WTC11 (cell line): Measurements from ENCODE around the gene ADAMTS12. TPM values are rescaled to one million over a fixed set of nuclear protein-coding genes. Genes with fewer than 3 reads are reported as not detected.

Experiments used
- ATAC-seq: fragments of 200-7000 bp; cut with Tn5 transposase; 2 replicates; pipeline ENCODE4 v1.10.0; 2021; ENCODE audit warnings: mild to moderate bottlenecking, moderate library complexity
- CTCF ChIA-PET: fragments of 300-600 bp; sonication (Branson Sonifier 250); formaldehyde crosslinking; loops from one replicate; lab custom pipeline; 2021; ENCODE audit warnings: antibody characterized with exemption; lab: Charles Lee
- POLR2A ChIA-PET: fragments of 350-600 bp; sonication (Branson Sonifier 250); formaldehyde crosslinking; loops from one replicate; lab custom pipeline; 2021; ENCODE audit warnings: antibody characterized with exemption; lab: Charles Lee
- DNase-seq: peaks from one replicate; pipeline ENCODE4 v3.0.0; 2021; ENCODE audit warnings: low spot score
- H3K27ac Mint-ChIP-seq: 2 replicates; pipeline ENCODE4 v1.8.0; 2021; ENCODE audit warnings: mixed read lengths
- H3K27me3 Mint-ChIP-seq: 2 replicates; pipeline ENCODE4 v1.8.0; 2021; ENCODE audit warnings: low read depth, mild to moderate bottlenecking, moderate library complexity, mixed read lengths
- H3K36me3 Mint-ChIP-seq: 2 replicates; pipeline ENCODE4 v1.8.0; 2021; ENCODE audit warnings: mixed read lengths
- H3K4me1 Mint-ChIP-seq: 2 replicates; pipeline ENCODE4 v1.8.0; 2022; ENCODE audit warnings: mixed read lengths
- H3K4me3 Mint-ChIP-seq: 2 replicates; pipeline ENCODE4 v1.8.0; 2021; ENCODE audit warnings: mild to moderate bottlenecking, moderate library complexity, mixed read lengths
- H3K9me3 Mint-ChIP-seq: 2 replicates; pipeline ENCODE4 v1.8.0; 2021; ENCODE audit warnings: mixed read lengths
- FOXK1 ChIP-seq: sonication (generic); formaldehyde crosslinking; IDR thresholded peaks from 2 replicates; pipeline ENCODE4 v1.8.0; 2022; ENCODE audit warnings: mild to moderate bottlenecking, moderate library complexity, missing genetic modification reagents
- GRHL2 ChIP-seq: fragments of 250-450 bp; sonication (Bioruptor Pico); IDR thresholded peaks from 2 replicates; pipeline ENCODE4 v1.8.0; 2022; ENCODE audit warnings: mild to moderate bottlenecking, moderate library complexity; ENCODE audit not compliant: insufficient replicate concordance, severe bottlenecking
- HMGA2 ChIP-seq: fragments of 250-450 bp; sonication (Bioruptor Pico); IDR thresholded peaks from 2 replicates; pipeline ENCODE4 v1.4.0; 2021; ENCODE audit warnings: mild to moderate bottlenecking, moderate library complexity
- IRF2 ChIP-seq: sonication (generic); formaldehyde crosslinking; IDR thresholded peaks from 2 replicates; pipeline ENCODE4 v1.8.0; 2022; ENCODE audit warnings: low read depth, missing genetic modification reagents, borderline replicate concordance
- JUN ChIP-seq: sonication (generic); formaldehyde crosslinking; IDR thresholded peaks from 2 replicates; pipeline ENCODE4 v1.8.0; 2023; ENCODE audit warnings: mild to moderate bottlenecking, missing genetic modification reagents
- KAT7 ChIP-seq: sonication (generic); formaldehyde crosslinking; IDR thresholded peaks from 2 replicates; pipeline ENCODE4 v1.8.1; 2023; ENCODE audit warnings: missing genetic modification reagents, mild to moderate bottlenecking, borderline replicate concordance
- NFYB ChIP-seq: sonication (generic); formaldehyde crosslinking; conservative IDR thresholded peaks from 2 replicates; pipeline ENCODE4 v1.8.0; 2022; ENCODE audit warnings: low read depth, missing genetic modification reagents
- ZNF121 ChIP-seq: sonication (generic); formaldehyde crosslinking; IDR thresholded peaks from 2 replicates; pipeline ENCODE4 v1.8.0; 2023; ENCODE audit warnings: missing genetic modification reagents
- ZNF423 ChIP-seq: fragments of 250-450 bp; sonication (Bioruptor Pico); IDR thresholded peaks from 2 replicates; pipeline ENCODE4 v2.1.2; 2022; ENCODE audit warnings: mild to moderate bottlenecking, moderate library complexity
- total RNA-seq: library from RNA; stranded (reverse); gene quantifications from 3 replicates; pipeline ENCODE4 v1.2.3, GENCODE V29; 2021
- TF ChIP-seq, protein P1 (sequence below): fragments of 250-450 bp; sonication (Bioruptor Pico); IDR thresholded peaks from 2 replicates; pipeline ENCODE4 v2.1.2; 2022; ENCODE audit warnings: mild to moderate bottlenecking, moderate library complexity
- TF ChIP-seq, protein P2 (sequence below): sonication (generic); formaldehyde crosslinking; IDR thresholded peaks from 2 replicates; pipeline ENCODE4 v1.8.1; 2022; ENCODE audit warnings: low read depth, mild to moderate bottlenecking, moderate library complexity, missing genetic modification reagents, borderline replicate concordance
- TF ChIP-seq, protein P3 (sequence below): sonication (generic); formaldehyde crosslinking; IDR thresholded peaks from 2 replicates; pipeline ENCODE4 v1.8.0; 2022; ENCODE audit warnings: missing genetic modification reagents
- TF ChIP-seq, protein P4 (sequence below): sonication (generic); formaldehyde crosslinking; IDR thresholded peaks from 2 replicates; pipeline ENCODE4 v1.8.0; 2022; ENCODE audit warnings: mild to moderate bottlenecking, missing genetic modification reagents
- TF ChIP-seq, protein P5 (sequence below): sonication (generic); formaldehyde crosslinking; IDR thresholded peaks from 2 replicates; pipeline ENCODE4 v1.8.1; 2023; ENCODE audit warnings: mild to moderate bottlenecking, missing genetic modification reagents, borderline replicate concordance
- TF ChIP-seq, protein P6 (sequence below): sonication (generic); formaldehyde crosslinking; conservative IDR thresholded peaks from 2 replicates; pipeline ENCODE4 v1.8.1; 2022; ENCODE audit warnings: mild to moderate bottlenecking, missing genetic modification reagents

Gene ADAMTS12
- total RNA-seq, 1 experiment from 2014 or later = 13.5 TPM

DNA sequence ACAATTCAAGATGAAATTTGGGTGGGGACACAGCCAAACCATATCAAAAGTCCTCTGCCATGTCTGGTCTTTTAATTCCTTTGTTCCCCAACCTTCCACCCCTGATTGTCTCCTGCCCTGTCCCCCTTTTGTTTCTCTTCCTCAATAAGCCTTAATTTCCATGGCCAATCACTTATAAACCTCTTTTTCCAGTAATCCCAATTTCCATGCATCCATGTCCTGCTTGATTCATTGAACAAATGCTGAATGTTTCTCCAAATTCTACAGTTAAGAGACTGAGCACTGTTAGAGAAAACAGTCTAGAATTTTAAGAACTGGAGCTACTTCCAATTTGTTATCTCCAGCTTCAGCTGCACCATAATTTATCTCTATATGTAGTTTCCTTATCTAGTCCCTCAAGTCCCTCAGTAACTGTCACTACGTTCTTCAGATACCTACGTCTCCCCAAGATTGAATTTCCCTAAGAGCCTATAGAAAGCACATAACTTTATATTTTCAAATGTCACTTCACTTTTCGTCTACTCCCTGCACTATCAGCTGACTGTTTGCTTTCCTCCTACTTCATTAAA lies 416.8 kb downstream of the ADAMTS12 start:
- TF ChIP-seq FOXK1 = no peak
- TF ChIP-seq HMGA2 (CRISPR knock-in tag) = no peak
- TF ChIP-seq ZNF423 (CRISPR knock-in tag) = no peak
- TF ChIP-seq NFYB (CRISPR knock-in tag) = no peak
- TF ChIP-seq ZNF121 = no peak
- TF ChIP-seq, protein P1, sequence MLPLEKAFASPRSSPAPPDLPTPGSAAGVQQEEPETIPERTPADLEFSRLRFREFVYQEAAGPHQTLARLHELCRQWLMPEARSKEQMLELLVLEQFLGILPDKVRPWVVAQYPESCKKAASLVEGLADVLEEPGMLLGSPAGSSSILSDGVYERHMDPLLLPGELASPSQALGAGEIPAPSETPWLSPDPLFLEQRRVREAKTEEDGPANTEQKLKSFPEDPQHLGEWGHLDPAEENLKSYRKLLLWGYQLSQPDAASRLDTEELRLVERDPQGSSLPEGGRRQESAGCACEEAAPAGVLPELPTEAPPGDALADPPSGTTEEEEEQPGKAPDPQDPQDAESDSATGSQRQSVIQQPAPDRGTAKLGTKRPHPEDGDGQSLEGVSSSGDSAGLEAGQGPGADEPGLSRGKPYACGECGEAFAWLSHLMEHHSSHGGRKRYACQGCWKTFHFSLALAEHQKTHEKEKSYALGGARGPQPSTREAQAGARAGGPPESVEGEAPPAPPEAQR = no peak
- no peak for TF ChIP-seq KAT7
- no peak for TF ChIP-seq IRF2 (CRISPR knock-in tag)
- TF ChIP-seq, protein P2, sequence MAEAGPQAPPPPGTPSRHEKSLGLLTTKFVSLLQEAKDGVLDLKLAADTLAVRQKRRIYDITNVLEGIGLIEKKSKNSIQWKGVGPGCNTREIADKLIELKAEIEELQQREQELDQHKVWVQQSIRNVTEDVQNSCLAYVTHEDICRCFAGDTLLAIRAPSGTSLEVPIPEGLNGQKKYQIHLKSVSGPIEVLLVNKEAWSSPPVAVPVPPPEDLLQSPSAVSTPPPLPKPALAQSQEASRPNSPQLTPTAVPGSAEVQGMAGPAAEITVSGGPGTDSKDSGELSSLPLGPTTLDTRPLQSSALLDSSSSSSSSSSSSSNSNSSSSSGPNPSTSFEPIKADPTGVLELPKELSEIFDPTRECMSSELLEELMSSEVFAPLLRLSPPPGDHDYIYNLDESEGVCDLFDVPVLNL = no peak
- TF ChIP-seq, protein P3, sequence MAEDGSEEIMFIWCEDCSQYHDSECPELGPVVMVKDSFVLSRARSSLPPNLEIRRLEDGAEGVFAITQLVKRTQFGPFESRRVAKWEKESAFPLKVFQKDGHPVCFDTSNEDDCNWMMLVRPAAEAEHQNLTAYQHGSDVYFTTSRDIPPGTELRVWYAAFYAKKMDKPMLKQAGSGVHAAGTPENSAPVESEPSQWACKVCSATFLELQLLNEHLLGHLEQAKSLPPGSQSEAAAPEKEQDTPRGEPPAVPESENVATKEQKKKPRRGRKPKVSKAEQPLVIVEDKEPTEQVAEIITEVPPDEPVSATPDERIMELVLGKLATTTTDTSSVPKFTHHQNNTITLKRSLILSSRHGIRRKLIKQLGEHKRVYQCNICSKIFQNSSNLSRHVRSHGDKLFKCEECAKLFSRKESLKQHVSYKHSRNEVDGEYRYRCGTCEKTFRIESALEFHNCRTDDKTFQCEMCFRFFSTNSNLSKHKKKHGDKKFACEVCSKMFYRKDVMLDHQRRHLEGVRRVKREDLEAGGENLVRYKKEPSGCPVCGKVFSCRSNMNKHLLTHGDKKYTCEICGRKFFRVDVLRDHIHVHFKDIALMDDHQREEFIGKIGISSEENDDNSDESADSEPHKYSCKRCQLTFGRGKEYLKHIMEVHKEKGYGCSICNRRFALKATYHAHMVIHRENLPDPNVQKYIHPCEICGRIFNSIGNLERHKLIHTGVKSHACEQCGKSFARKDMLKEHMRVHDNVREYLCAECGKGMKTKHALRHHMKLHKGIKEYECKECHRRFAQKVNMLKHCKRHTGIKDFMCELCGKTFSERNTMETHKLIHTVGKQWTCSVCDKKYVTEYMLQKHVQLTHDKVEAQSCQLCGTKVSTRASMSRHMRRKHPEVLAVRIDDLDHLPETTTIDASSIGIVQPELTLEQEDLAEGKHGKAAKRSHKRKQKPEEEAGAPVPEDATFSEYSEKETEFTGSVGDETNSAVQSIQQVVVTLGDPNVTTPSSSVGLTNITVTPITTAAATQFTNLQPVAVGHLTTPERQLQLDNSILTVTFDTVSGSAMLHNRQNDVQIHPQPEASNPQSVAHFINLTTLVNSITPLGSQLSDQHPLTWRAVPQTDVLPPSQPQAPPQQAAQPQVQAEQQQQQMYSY = no peak
- TF ChIP-seq, protein P4, sequence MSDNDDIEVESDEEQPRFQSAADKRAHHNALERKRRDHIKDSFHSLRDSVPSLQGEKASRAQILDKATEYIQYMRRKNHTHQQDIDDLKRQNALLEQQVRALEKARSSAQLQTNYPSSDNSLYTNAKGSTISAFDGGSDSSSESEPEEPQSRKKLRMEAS (CRISPR knock-in tag) = no peak

DNA sequence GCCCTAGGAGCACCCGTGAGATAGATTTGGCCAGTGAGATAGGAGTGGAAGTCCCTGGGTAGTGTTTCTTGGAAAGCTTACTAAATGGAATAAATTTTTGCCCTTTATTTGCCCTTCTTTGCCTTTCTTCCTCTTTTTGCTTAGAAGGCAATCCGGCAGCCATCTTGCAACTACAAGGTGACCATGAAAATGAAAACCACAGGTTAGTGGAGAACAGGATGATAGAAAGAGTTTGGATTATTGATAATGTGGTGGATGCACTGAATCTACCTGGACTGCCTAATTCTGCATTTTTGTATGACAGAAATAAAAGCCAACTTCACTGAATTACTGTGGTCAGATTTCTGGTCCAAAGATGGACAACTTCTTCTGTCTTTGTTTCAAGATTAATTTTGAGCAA lies 417.8 kb downstream of the ADAMTS12 start:
- ChIA-PET POLR2A (no interaction called here), CTCF (no interaction called here)
- Mint-ChIP-seq H3K27ac (0 out of 2 replicates have a peak overlapping the region, but pooled peaks have one; percentile 66), H3K36me3 (peaks cover 81% of the 10 kb centered on the region), H3K9me3 (peaks cover 17% of the 10 kb centered on the region), H3K4me3 (no peak overlapping the region), H3K4me1 (peaks cover 31% of the 10 kb centered on the region), H3K27me3 (no peaks in the 10 kb centered on the region)
- no peak for ATAC-seq
- DNase-seq = no peak
- TF ChIP-seq, protein P5, sequence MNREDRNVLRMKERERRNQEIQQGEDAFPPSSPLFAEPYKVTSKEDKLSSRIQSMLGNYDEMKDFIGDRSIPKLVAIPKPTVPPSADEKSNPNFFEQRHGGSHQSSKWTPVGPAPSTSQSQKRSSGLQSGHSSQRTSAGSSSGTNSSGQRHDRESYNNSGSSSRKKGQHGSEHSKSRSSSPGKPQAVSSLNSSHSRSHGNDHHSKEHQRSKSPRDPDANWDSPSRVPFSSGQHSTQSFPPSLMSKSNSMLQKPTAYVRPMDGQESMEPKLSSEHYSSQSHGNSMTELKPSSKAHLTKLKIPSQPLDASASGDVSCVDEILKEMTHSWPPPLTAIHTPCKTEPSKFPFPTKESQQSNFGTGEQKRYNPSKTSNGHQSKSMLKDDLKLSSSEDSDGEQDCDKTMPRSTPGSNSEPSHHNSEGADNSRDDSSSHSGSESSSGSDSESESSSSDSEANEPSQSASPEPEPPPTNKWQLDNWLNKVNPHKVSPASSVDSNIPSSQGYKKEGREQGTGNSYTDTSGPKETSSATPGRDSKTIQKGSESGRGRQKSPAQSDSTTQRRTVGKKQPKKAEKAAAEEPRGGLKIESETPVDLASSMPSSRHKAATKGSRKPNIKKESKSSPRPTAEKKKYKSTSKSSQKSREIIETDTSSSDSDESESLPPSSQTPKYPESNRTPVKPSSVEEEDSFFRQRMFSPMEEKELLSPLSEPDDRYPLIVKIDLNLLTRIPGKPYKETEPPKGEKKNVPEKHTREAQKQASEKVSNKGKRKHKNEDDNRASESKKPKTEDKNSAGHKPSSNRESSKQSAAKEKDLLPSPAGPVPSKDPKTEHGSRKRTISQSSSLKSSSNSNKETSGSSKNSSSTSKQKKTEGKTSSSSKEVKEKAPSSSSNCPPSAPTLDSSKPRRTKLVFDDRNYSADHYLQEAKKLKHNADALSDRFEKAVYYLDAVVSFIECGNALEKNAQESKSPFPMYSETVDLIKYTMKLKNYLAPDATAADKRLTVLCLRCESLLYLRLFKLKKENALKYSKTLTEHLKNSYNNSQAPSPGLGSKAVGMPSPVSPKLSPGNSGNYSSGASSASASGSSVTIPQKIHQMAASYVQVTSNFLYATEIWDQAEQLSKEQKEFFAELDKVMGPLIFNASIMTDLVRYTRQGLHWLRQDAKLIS (CRISPR knock-in tag) = no peak
- TF ChIP-seq, protein P6, sequence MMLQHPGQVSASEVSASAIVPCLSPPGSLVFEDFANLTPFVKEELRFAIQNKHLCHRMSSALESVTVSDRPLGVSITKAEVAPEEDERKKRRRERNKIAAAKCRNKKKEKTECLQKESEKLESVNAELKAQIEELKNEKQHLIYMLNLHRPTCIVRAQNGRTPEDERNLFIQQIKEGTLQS (CRISPR knock-in tag) = no peak
- no peak for TF ChIP-seq GRHL2 (CRISPR knock-in tag)
- TF ChIP-seq JUN (CRISPR knock-in tag) = no peak

More for the DNA sequence above, 416.8 kb downstream of the ADAMTS12 start:
- Mint-ChIP-seq H3K36me3 (peaks cover 79% of the 10 kb centered on the region), H3K27me3 (no peaks in the 10 kb centered on the region), H3K4me3 (no peak overlapping the region), H3K9me3 (peaks cover 17% of the 10 kb centered on the region), H3K27ac (peak overlapping the region; percentile 20), H3K4me1 (peaks cover 33% of the 10 kb centered on the region)
- ChIA-PET POLR2A (no interaction called here), CTCF (no interaction called here)
- DNase-seq (no peak), ATAC-seq (no peak)

Other genes with a start within 250 kb of the ADAMTS12 start
- 0.09 to 0.41 TPM (median 0.22 TPM) in 3 replicates for gene RXFP3, start 44.4 kb upstream of the ADAMTS12 start, total RNA-seq
- not detected in 3 replicates for gene SLC45A2, start 92.7 kb upstream of the ADAMTS12 start, total RNA-seq
- gene AMACR, start 116.1 kb upstream of the ADAMTS12 start, total RNA-seq = 11.2 to 12.0 TPM (median 11.9 TPM) in 3 replicates
- gene C1QTNF3, start 151.2 kb upstream of the ADAMTS12 start, total RNA-seq = 1.2 to 2.1 TPM (median 2.0 TPM) in 3 replicates